HepG2 (cell line): ENCODE measurements around the gene MB. TPM values are rescaled to one million over a fixed set of nuclear protein-coding genes. Genes with fewer than 3 reads are reported as not detected.
A peak's percentile ranks its signal among the peaks of the same experiment; 100 is the strongest.

Experiments used
- BCL6 ChIP-seq: IDR thresholded peaks from 2 replicates; pipeline ENCODE4 v1.6.1; 2016; ENCODE audit warnings: missing genetic modification reagents, missing compliant biosample characterization
- CSRNP2 ChIP-seq: sonication (generic); formaldehyde crosslinking; conservative IDR thresholded peaks from 2 replicates; pipeline ENCODE4 v1.8.0; 2022; ENCODE audit warnings: low read depth, missing genetic modification reagents
- ELF4 ChIP-seq: sonication (generic); formaldehyde crosslinking; IDR thresholded peaks from 2 replicates; pipeline ENCODE4 v1.5.0; 2020; ENCODE audit warnings: missing genetic modification reagents, mild to moderate bottlenecking, moderate library complexity, borderline replicate concordance
- IRF9 ChIP-seq: sonication (generic); formaldehyde crosslinking; IDR thresholded peaks from 2 replicates; pipeline ENCODE4 v1.8.0; 2022; ENCODE audit warnings: missing genetic modification reagents, mild to moderate bottlenecking, borderline replicate concordance
- LRRFIP1 ChIP-seq: sonication (generic); formaldehyde crosslinking; conservative IDR thresholded peaks from 2 replicates; pipeline ENCODE4 v1.4.0; 2020; ENCODE audit warnings: missing genetic modification reagents
- MTA1 ChIP-seq: sonication (generic); formaldehyde crosslinking; IDR thresholded peaks from 2 replicates; pipeline ENCODE4 v1.4.0; 2020; ENCODE audit warnings: missing genetic modification reagents, mild to moderate bottlenecking, borderline replicate concordance
- NR0B2 ChIP-seq: sonication (generic); formaldehyde crosslinking; IDR thresholded peaks from 2 replicates; pipeline ENCODE4 v1.4.0; 2020; ENCODE audit warnings: mild to moderate bottlenecking, missing genetic modification reagents
- PPARG ChIP-seq: conservative IDR thresholded peaks from 2 replicates; pipeline ENCODE4 v1.6.1; 2016; ENCODE audit warnings: missing biosample characterization, missing genetic modification reagents
- TBX2 ChIP-seq: sonication (generic); formaldehyde crosslinking; IDR thresholded peaks from 2 replicates; pipeline ENCODE4 v1.5.0; 2020; ENCODE audit warnings: missing genetic modification reagents, mild to moderate bottlenecking, borderline replicate concordance
- UBTF ChIP-seq: sonication (generic); formaldehyde crosslinking; IDR thresholded peaks from 2 replicates; pipeline ENCODE4 v1.4.0; 2020; ENCODE audit warnings: mild to moderate bottlenecking, missing genetic modification reagents
- ZBTB34 ChIP-seq: sonication (generic); formaldehyde crosslinking; IDR thresholded peaks from 2 replicates; pipeline ENCODE4 v1.8.0; 2022; ENCODE audit warnings: mild to moderate bottlenecking, missing genetic modification reagents
- ZKSCAN1 ChIP-seq: fragments of 150-350 bp; IDR thresholded peaks from 2 replicates; pipeline ENCODE4 v1.6.1; 2014; ENCODE audit warnings: low read length
- ZNF121 ChIP-seq: sonication (generic); formaldehyde crosslinking; IDR thresholded peaks from 2 replicates; pipeline ENCODE4 v1.5.0; 2020; ENCODE audit warnings: mild to moderate bottlenecking, missing genetic modification reagents
- ZNF143 ChIP-seq: sonication (generic); formaldehyde crosslinking; IDR thresholded peaks from 2 replicates; pipeline ENCODE4 v1.4.0; 2020; ENCODE audit warnings: missing genetic modification reagents
- ZNF24 ChIP-seq: fragments of 450-650 bp; IDR thresholded peaks from 2 replicates; pipeline ENCODE4 v1.6.1; 2017; ENCODE audit warnings: antibody characterized with exemption, mild to moderate bottlenecking
- ZNF282 ChIP-seq: fragments of 450-650 bp; IDR thresholded peaks from 2 replicates; pipeline ENCODE4 v1.6.1; 2018; ENCODE audit not compliant: partially characterized antibody
- ZNF432 ChIP-seq: sonication (generic); formaldehyde crosslinking; IDR thresholded peaks from 2 replicates; pipeline ENCODE4 v1.5.0; 2020; ENCODE audit warnings: missing genetic modification reagents, mild to moderate bottlenecking, borderline replicate concordance
- ZNF556 ChIP-seq: sonication (generic); formaldehyde crosslinking; IDR thresholded peaks from 2 replicates; pipeline ENCODE4 v1.4.0; 2020; ENCODE audit warnings: mild to moderate bottlenecking, missing genetic modification reagents, borderline replicate concordance
- ZNF792 ChIP-seq: IDR thresholded peaks from 2 replicates; pipeline ENCODE4 v1.6.1; 2016
- ZZZ3 ChIP-seq: sonication (generic); formaldehyde crosslinking; IDR thresholded peaks from 2 replicates; pipeline ENCODE4 v1.4.0; 2020; ENCODE audit warnings: missing genetic modification reagents, mild to moderate bottlenecking, borderline replicate concordance
- polyA plus RNA-seq, 8 experiments: library from polyadenylated mRNA; depleted of rRNA in 3 of 8; stranded (reverse) in 7 of 8; unstranded in 1 of 8; fragments of >200 nt; fragmentation: Illumina TruSeq in 4 of 8; extraction: Trizol in 4 of 8; gene quantifications; 2 replicates each; pipeline versions ENCODE4 v1.2.1 to v1.2.3, GENCODE V29; 2011 to 2016; ENCODE audit warnings: low read depth in 4 of 8, missing spikeins in 1 of 8, mixed read lengths in 1 of 8; ENCODE audit not compliant: insufficient read depth in 1 of 8
- total RNA-seq, 5 experiments: library from RNA; depleted of rRNA; stranded (reverse); fragments of >200 nt; fragmentation: Illumina TruSeq; extraction: Trizol; gene quantifications; 2 replicates each; pipeline ENCODE4 v1.2.3, GENCODE V29; 2016; ENCODE audit warnings: low read depth in 1 of 5

Gene MB
- total and polyA plus RNA-seq, 2 of the 13 experiments (the other 11 are each of a cell fraction or from before 2014, with no cell fraction given), result 0.07 TPM; not detected in 1

GRCh38 chr22:35642305-35642741, 25.2 kb upstream of the MB start (continued):
- TF ChIP-seq NR0B2 (CRISPR knock-in tag), result no peak
- no peak for TF ChIP-seq ZZZ3 (CRISPR knock-in tag)
- no peak for TF ChIP-seq ZNF792 (CRISPR knock-in tag)
- TF ChIP-seq PPARG (CRISPR knock-in tag), result no peak
- no peak for TF ChIP-seq ZBTB34 (CRISPR knock-in tag)
- no peak for TF ChIP-seq LRRFIP1
- peak; percentile 69 for TF ChIP-seq BCL6
- TF ChIP-seq CSRNP2 (CRISPR knock-in tag), result no peak
- TF ChIP-seq ZNF556 (CRISPR knock-in tag), result no peak
- TF ChIP-seq ZNF24, result no peak
- no peak; the same call in 1 of the 2 replicates for TF ChIP-seq MTA1 (CRISPR knock-in tag)
- no peak for TF ChIP-seq ELF4 (CRISPR knock-in tag)
- no peak for TF ChIP-seq TBX2
- TF ChIP-seq IRF9 (CRISPR knock-in tag), result no peak
- no peak for TF ChIP-seq ZNF282
- TF ChIP-seq UBTF (CRISPR knock-in tag), result 0 out of 2 replicates have a peak, but pooled peaks have one; percentile 17
- no peak for TF ChIP-seq ZNF143 (CRISPR knock-in tag)
- TF ChIP-seq ZNF121, result no peak
- TF ChIP-seq ZKSCAN1, result no peak
- no peak for TF ChIP-seq ZNF432 (CRISPR knock-in tag)
